ENCODE results near the gene AADACL4. TPM values are rescaled to one million over a fixed set of nuclear protein-coding genes. Genes with fewer than 3 reads are reported as not detected.

The AADACL4 gene
- total and polyA plus RNA-seq, 10 of the 15 experiments (the other 5 are each of a cell fraction or from before 2014, with no cell fraction given), result not detected

DNA sequence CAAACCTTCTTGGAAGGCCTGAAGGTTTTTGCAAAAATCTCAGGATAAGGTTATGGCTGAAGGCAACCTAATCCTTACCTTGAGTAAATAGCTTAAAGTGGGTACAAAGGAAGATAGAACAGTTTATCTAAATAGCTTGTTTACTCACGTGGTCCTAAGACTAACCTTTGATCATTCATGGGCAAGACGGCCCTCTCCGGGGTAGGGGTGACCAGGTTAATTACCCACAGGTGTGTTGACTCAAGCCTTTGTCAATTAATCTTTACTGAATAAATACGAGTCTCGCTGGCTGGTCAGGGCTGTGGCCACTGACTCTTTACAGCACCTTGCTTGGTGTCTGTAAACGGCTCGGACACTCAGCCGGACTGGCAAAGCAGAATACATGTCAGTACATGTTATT lies 10.8 kb downstream of the AADACL4 start:
- ATAC-seq (no peak), DNase-seq (ENCODE audit: low read depth, low spot score) (no peak), FAIRE-seq (no peak)
- H2AFZ ChIP-seq (ENCODE audit: control insufficient read depth, low read depth, low read length), result no peak overlapping the region
- no peaks in the 10 kb centered on the region for H3K36me3 ChIP-seq (ENCODE audit: control insufficient read depth in 2 of 2, insufficient read depth in 2 of 2, low read length in 1 of 2)
- no peaks in the 10 kb centered on the region for H4K20me1 ChIP-seq (ENCODE audit: control insufficient read depth, insufficient read depth)
- ChIA-PET POLR2A (no interaction called here), SMC1A (ENCODE audit: uncharacterized antibody, unreplicated experiment) (no interaction called here), CTCF (interaction anchor here (0.6 kb wide), 1 partner anchor 68 kb away, joined by 4 read pairs; no protein-coding TSS in a partner anchor), RAD21 (ENCODE audit: unreplicated experiment) (no interaction called here)
- no TSS peak for BruUV-seq (replicated peaks)
- H3K4me3 ChIP-seq, result no peak overlapping the region
- H3K79me2 ChIP-seq (ENCODE audit: control insufficient read depth, insufficient read depth, low read length), result no peaks in the 10 kb centered on the region
- H3K9ac ChIP-seq (ENCODE audit: control insufficient read depth, insufficient read depth, low read length), result no peak overlapping the region
- no peak overlapping the region for H3K27ac ChIP-seq (ENCODE audit: control insufficient read depth, insufficient read depth)
- 23% methylated on average over 8 of the region's 8 CpGs for WGBS (ENCODE audit: insufficient coverage, insufficient replicate concordance, low lambda C conversion rate, missing lambda C conversion rate)
- H3K4me1 ChIP-seq (ENCODE audit: control insufficient read depth, insufficient read depth, low read length), result no peaks in the 10 kb centered on the region
- no peaks in the 10 kb centered on the region; a peak in 1 of 4 replicates for H3K27me3 ChIP-seq (replicated peaks in 1 of 2; ENCODE audit: control insufficient read depth in 2 of 2, insufficient read depth in 2 of 2, low read length in 1 of 2)
- no peak overlapping the region for H3K4me2 ChIP-seq (ENCODE audit: control insufficient read depth, insufficient read depth)
- H3K9me3 ChIP-seq (replicated peaks; ENCODE audit: control insufficient read depth, insufficient read depth, low read length), result no peaks in the 10 kb centered on the region
- intact Hi-C loops (cut with micrococcal nuclease; ENCODE audit: unreplicated experiment) (loop anchor here (1.0 kb wide), 1 partner anchor 338 kb away; no protein-coding TSS in a partner anchor), in situ Hi-C loops (cut with MboI) (no loop called here)
- TF ChIP-seq SMAD5 (IDR thresholded peaks at IDR 0.05; ENCODE audit: low read depth) (no peak), KLF5 (IDR thresholded peaks at IDR 0.05; ENCODE audit: partially characterized antibody) (no peak), TCF7 (IDR thresholded peaks at IDR 0.05; ENCODE audit: borderline replicate concordance) (no peak), CBFB (IDR thresholded peaks at IDR 0.05; ENCODE audit: low read depth) (no peak), POLR2AphosphoS2 (IDR thresholded peaks at IDR 0.05; ENCODE audit: low read depth, low read length) (no peak), EP300 (IDR thresholded peaks at IDR 0.05; ENCODE audit: borderline replicate concordance in 1 of 2, control insufficient read depth in 1 of 2, low read depth in 2 of 2, low read length in 2 of 2) (no peak), ZNF207 (IDR thresholded peaks at IDR 0.05; ENCODE audit: borderline replicate concordance) (no peak), HDAC2 (IDR thresholded peaks at IDR 0.05) (no peak), ZNF384 (IDR thresholded peaks at IDR 0.05; ENCODE audit: borderline replicate concordance, low read depth, low read length) (no peak), TBL1XR1 (IDR thresholded peaks at IDR 0.05; ENCODE audit: low read depth, low read length) (no peak), SMAD1 (IDR thresholded peaks at IDR 0.05; ENCODE audit: low read depth, partially characterized antibody) (no peak), NRF1 (conservative IDR thresholded peaks at IDR 0.05; ENCODE audit: low read depth, low read length) (no peak), PML (IDR thresholded peaks at IDR 0.05; ENCODE audit: low read length) (no peak)
- TF ChIP-seq, protein P1, sequence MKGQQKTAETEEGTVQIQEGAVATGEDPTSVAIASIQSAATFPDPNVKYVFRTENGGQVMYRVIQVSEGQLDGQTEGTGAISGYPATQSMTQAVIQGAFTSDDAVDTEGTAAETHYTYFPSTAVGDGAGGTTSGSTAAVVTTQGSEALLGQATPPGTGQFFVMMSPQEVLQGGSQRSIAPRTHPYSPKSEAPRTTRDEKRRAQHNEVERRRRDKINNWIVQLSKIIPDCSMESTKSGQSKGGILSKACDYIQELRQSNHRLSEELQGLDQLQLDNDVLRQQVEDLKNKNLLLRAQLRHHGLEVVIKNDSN (IDR thresholded peaks at IDR 0.05; ENCODE audit: borderline replicate concordance, extremely low read length, insufficient read depth, low read depth, low read length), result no peak
- TF ChIP-seq, protein P2, sequence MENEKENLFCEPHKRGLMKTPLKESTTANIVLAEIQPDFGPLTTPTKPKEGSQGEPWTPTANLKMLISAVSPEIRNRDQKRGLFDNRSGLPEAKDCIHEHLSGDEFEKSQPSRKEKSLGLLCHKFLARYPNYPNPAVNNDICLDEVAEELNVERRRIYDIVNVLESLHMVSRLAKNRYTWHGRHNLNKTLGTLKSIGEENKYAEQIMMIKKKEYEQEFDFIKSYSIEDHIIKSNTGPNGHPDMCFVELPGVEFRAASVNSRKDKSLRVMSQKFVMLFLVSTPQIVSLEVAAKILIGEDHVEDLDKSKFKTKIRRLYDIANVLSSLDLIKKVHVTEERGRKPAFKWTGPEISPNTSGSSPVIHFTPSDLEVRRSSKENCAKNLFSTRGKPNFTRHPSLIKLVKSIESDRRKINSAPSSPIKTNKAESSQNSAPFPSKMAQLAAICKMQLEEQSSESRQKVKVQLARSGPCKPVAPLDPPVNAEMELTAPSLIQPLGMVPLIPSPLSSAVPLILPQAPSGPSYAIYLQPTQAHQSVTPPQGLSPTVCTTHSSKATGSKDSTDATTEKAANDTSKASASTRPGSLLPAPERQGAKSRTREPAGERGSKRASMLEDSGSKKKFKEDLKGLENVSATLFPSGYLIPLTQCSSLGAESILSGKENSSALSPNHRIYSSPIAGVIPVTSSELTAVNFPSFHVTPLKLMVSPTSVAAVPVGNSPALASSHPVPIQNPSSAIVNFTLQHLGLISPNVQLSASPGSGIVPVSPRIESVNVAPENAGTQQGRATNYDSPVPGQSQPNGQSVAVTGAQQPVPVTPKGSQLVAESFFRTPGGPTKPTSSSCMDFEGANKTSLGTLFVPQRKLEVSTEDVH (IDR thresholded peaks at IDR 0.05; ENCODE audit: low read depth, partially characterized antibody), result no peak
- TF ChIP-seq, protein P3, sequence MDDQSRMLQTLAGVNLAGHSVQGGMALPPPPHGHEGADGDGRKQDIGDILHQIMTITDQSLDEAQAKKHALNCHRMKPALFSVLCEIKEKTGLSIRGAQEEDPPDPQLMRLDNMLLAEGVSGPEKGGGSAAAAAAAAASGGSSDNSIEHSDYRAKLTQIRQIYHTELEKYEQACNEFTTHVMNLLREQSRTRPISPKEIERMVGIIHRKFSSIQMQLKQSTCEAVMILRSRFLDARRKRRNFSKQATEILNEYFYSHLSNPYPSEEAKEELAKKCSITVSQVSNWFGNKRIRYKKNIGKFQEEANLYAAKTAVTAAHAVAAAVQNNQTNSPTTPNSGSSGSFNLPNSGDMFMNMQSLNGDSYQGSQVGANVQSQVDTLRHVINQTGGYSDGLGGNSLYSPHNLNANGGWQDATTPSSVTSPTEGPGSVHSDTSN (IDR thresholded peaks at IDR 0.05; ENCODE audit: insufficient replicate concordance, low read depth, low read length), result no peak

Measured in GM12878 (cell line).